HG03064 (cell line): ENCODE results near the gene ULBP1.
A peak's percentile ranks its signal among the peaks of the same experiment; 100 is the strongest.
"Not testable (repeated sequence)": the region's sequence is repeated elsewhere in the genome, so short reads cannot be mapped to it uniquely, and the experiment has no call there.

Source experiments
- ATAC-seq: cut with Tn5 transposase; IDR thresholded peaks from one replicate; pipeline ENCODE4 v1.9.1; 2021; ENCODE audit warnings: low read depth; ENCODE audit not compliant: unreplicated experiment

The ULBP1 gene

DNA sequence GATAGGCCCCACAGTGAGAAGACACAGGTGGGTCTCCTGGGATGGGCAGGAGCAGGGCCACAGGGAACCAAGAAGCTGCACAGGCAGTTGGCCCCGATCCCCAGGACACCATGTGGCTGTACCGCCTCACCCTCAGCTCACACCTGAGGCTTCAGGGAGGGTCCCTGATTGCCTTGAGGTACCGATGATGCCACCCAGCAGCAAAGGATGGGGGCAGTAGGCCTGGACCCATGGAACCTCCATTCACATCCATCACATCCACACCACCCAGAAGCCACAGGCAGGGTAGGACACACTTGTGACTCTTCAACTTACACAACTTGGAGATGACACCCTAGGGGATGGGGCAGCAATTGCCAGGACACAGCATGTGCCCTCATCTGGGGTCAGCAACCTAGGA lies 39.9 kb downstream of the ULBP1 start:
- not testable (repeated sequence) for ATAC-seq

GRCh38 chr6:150004101-150004782 lies 40.5 kb downstream of the ULBP1 start:
- no peak for ATAC-seq

DNA sequence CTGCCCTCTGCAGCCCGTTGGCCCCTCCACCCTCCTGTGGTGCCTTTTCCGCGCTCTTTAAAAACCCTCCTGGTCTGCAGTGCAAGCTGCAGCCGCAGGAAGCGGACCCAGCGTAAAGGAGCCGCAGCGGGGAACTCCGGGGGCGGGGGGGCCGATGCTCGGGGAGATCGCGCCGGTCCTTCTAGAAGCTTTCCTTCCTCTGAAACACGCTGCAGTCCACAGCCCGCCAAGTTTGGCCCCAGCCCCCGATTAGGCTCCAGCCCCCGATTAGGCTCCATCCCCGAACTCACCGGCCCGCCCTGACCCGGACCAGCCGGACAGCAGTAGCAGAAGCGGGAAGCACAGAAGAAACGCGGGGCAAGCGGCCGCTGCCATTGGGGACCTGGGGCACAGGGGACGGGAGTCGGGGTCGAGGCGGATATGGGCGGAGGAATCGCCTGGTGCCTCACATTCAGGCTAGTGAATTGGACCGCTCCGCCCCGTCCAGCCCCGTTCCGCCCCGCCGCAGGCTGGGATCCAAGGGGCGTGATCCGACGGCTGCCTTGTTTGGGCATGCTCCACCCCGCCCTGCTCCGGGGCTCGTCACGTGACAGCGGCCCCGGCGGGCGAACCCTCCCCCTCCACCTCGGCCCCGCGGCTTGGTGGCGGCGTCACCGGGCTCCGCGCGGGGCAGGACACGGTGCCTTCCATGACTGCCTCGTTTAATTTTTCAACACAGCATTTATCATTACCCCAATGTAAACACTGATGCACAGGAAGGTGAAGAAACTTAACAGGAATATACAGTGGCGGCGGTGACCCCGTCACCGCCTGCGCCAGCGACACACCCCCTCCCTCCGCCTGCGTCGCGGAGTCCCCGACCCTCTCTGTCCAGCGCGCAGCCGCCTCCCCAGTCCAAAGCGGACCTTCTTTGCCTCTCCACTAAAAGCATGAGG lies 41.3 kb downstream of the ULBP1 start:
- ATAC-seq = peak; percentile 57

DNA sequence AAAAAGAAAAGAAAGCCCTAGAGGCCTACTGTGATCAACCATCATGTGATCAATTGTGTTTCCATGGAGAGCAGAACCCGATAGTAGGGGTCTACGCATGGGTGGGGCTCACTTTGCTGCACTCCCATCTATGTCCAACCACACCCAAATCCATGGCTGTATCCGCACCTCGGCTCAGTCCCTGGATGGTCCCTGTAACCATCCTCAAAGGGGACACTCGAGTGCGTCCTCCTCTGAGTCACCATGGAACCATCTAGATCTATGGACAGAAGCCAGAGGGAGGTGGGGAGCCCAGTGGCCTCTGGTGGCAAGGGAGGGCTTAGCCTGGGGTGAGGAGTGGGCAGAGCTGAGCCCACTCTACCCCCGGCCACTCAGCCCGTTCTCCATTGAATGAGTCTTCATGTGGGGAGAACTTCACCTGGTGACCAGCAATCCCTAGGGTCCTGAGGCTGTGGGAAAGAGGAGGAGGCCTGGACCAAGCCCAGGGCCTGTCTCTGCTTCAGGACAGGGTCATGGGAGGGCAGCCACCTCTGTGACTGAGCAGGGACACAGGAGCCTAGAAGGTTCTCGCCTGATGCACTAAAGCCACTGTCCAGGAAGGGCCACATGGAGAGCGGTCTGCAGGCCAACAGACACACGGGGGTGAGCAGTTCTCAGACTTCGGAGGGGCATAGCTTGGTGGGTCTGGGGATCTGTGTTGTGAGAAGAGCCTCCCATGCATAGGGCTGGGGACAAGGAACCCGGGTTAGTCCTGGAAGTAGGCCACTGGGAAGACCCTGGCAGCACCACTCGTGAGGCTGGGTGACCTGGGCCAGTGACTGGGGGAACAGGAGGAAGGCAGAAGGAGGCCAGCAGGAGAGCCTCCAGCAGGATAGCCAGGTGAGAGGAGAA lies 42.3 kb downstream of the ULBP1 start:
- no peak for ATAC-seq

DNA sequence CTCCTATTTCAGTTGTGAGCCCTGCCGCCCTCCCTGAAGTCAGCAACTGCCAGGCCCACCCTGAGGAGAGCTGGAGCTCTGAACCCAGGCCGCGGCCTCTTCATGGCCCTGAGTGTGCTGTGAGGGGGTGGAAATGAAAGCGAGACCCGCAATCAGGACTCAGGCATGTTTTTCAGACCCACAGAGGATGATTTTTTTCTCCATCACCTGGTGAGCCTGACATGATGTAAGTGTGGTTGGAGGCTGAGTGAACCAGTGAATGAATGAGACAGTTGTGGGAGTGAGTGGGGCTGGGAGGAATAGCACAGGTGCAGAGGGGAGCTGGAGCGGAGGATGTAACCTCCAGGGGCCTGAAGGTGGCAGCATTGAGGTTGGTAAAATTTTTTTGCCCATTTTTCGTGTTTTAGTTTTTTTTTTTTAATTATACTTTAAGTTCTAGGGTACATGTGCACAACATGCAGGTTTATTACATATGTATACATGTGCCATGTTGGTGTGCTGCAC lies 43.3 kb downstream of the ULBP1 start:
- ATAC-seq = no peak

DNA sequence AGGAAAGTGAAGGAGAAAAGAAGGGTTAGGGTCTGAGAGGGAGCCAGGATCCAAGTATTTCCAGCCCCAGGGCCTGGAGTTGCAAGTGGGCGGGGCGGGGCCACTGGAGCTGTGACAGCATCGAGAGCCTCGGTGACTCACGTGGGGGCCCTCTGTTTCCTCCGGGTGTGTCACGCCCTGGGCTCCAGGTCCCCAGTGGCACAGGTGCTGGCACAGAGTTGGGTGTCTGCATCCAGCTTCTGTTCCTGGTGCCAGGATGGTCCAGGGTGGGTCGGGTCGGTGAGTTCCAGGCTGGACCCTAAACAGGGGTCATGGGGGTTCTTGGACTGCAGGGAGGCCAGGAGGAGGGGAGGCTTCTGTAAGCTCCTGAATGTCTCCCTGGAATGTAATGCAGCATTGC lies 44.8 kb downstream of the ULBP1 start:
- ATAC-seq = no peak

- ATAC-seq = not testable (repeated sequence)
Measured at GRCh38 chr6:150012846-150013784, 49.4 kb downstream of the ULBP1 start.

- ATAC-seq = not testable (repeated sequence)
Measured at GRCh38 chr6:150013785-150014622, 50.3 kb downstream of the ULBP1 start.

GRCh38 chr6:150014623-150015280 lies 51.0 kb downstream of the ULBP1 start:
- ATAC-seq = not testable (repeated sequence)

DNA sequence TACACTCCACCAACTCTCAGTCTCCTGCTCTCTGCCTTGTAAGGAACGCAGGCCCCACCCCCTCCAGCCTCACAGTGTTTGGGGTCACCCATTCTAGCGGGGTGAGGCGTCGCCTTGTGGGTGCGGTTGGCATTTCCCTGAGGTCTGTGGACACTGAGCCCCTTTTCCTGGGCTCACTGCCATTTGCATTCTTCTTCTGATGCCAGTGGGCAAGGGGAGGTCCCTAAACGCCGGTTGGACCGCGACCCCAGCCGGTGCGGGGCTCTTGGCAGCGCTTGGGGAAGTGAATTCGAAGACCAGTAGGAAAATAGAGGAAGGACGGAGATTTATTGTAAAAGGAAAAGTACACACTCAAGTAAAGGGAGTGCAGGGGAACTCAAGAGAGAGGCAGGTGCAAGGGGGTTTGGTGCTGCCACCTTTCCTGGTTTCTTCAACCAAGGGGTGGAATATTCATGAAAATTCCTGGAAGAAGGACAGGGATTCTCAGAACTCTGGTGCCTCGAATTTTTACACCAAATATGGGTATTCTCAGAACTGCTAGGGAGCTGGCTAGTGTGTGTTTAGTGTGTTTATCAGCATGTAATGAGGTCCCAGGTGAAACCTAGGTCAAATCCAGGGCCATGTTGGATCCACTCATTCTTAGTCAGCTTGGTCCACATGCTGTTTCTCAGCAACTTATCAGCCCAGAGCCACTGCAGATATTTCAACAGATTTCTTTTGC lies 51.7 kb downstream of the ULBP1 start:
- ATAC-seq = not testable (repeated sequence)

- ATAC-seq = peak; percentile 77
Measured at GRCh38 chr6:150016324-150017185, 52.8 kb downstream of the ULBP1 start.

GRCh38 chr6:150017186-150017521 lies 53.4 kb downstream of the ULBP1 start:
- peak; percentile 18 for ATAC-seq

GRCh38 chr6:150018846-150019580 lies 55.3 kb downstream of the ULBP1 start:
- no peak for ATAC-seq

DNA sequence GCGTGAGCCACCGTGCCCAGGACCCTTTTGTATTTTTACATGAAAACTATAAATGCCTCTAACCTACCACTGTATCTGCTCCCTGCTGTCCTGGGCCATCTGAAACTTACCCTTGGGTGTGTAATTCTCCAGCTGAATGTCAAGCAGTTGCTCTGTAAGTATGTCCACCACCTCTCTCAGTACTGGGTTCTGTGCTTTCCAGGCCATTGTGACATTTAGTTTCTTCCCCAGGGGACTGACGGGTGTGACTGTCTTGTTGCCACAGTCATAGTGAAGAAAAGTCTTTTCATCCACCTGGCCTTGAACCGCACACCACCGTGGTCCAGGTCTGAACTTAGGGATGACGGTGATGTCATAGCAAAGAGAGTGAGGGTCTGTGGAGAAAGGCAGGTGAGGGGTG lies 58.1 kb downstream of the ULBP1 start:
- ATAC-seq = not testable (repeated sequence)
